ENCODE data around the gene LY6G6C. TPM values are rescaled to one million over a fixed set of nuclear protein-coding genes. Genes with fewer than 3 reads are reported as not detected.

Gene LY6G6C
- total and polyA plus RNA-seq, 2 of the 4 experiments (the other 2 are of a cell fraction), result not detected

DNA sequence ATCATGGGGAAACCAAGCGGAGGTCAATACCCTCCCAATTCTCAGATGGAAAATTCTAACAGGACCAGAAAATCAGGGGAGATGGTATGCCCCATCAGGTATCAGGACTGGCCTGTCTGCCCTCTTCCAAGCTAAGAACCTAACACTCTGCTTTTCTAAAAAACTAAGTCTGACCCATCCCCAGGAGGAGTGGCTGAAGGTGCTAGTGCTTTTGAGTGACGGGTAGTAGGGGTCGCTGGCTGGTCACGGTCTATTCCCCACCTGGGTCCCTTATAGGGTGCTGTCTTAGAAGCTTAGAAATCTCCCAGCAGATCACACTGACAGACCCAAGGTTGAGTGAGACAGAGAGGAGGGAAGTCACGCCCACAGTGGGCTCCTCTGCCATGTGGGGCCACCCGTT lies 28.0 kb downstream of the LY6G6C start:
- H3K4ac ChIP-seq (ENCODE audit: low read depth, low read length), result no peak overlapping the region
- H2AK5ac ChIP-seq (ENCODE audit: low read depth, low read length), result no peak overlapping the region
- H2AK9ac ChIP-seq (replicated peaks; ENCODE audit: low read depth, low read length, poor library complexity), result no peak overlapping the region
- no peaks in the 10 kb centered on the region for H3K27me3 ChIP-seq (ENCODE audit: control insufficient read depth, insufficient read depth, low read length)
- ChIA-PET POLR2A (ENCODE audit: unreplicated experiment) (no interaction called here), CTCF (no interaction called here)
- no TSS peak for BruUV-seq (replicated peaks)
- H4K91ac ChIP-seq (ENCODE audit: insufficient read depth, low read depth, low read length), result no peak overlapping the region
- H3K9me1 ChIP-seq (ENCODE audit: insufficient read depth, low read length), result no peaks in the 10 kb centered on the region
- 0 out of 2 replicates have a peak, but pooled peaks cover 4% of the 10 kb centered on the region for H4K20me1 ChIP-seq (ENCODE audit: insufficient read depth, low read length)
- no peak overlapping the region for H2BK120ac ChIP-seq (ENCODE audit: low read depth, low read length)
- DNase-seq (no peak), ATAC-seq (ENCODE audit: low read depth) (no peak)
- H4K8ac ChIP-seq (ENCODE audit: low read depth in 2 of 2, low read length in 2 of 2), result no peak overlapping the region
- H3K9ac ChIP-seq (ENCODE audit: low read depth, low read length), result no peak overlapping the region
- H3K18ac ChIP-seq (ENCODE audit: low read depth, low read length), result no peak overlapping the region
- H2BK20ac ChIP-seq (ENCODE audit: low read depth, low read length), result no peak overlapping the region
- H3K56ac ChIP-seq (ENCODE audit: extremely low read depth, insufficient read depth, low read length), result no peak overlapping the region
- WGBS, 2 experiments (ENCODE audit: extremely low coverage in 2 of 2, insufficient read length in 1 of 2), result 83% methylated on average over 1 of the region's 6 CpGs; no CpG with 5 or more reads in 1 of the 2 experiments
- intact Hi-C loops (cut with micrococcal nuclease) (no loop called here), dilution Hi-C loops (cut with HindIII; ENCODE audit: low sequenced_read_pairs, unreplicated experiment) (no loop called here), in situ Hi-C loops (cut with MboI; ENCODE audit: low sequenced_read_pairs) (no loop called here)
- TF ChIP-seq FOS (IDR thresholded peaks at IDR 0.05; ENCODE audit: low read depth, low read length), result no peak
- TF ChIP-seq RFX5 (IDR thresholded peaks at IDR 0.05; ENCODE audit: low read depth, low read length), result no peak
- TF ChIP-seq, protein P1, sequence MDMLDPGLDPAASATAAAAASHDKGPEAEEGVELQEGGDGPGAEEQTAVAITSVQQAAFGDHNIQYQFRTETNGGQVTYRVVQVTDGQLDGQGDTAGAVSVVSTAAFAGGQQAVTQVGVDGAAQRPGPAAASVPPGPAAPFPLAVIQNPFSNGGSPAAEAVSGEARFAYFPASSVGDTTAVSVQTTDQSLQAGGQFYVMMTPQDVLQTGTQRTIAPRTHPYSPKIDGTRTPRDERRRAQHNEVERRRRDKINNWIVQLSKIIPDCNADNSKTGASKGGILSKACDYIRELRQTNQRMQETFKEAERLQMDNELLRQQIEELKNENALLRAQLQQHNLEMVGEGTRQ (IDR thresholded peaks at IDR 0.05; ENCODE audit: low read depth, low read length), result no peak
- TF ChIP-seq MAFK (IDR thresholded peaks at IDR 0.05; ENCODE audit: low read depth, low read length), result no peak
- TF ChIP-seq, protein P2, sequence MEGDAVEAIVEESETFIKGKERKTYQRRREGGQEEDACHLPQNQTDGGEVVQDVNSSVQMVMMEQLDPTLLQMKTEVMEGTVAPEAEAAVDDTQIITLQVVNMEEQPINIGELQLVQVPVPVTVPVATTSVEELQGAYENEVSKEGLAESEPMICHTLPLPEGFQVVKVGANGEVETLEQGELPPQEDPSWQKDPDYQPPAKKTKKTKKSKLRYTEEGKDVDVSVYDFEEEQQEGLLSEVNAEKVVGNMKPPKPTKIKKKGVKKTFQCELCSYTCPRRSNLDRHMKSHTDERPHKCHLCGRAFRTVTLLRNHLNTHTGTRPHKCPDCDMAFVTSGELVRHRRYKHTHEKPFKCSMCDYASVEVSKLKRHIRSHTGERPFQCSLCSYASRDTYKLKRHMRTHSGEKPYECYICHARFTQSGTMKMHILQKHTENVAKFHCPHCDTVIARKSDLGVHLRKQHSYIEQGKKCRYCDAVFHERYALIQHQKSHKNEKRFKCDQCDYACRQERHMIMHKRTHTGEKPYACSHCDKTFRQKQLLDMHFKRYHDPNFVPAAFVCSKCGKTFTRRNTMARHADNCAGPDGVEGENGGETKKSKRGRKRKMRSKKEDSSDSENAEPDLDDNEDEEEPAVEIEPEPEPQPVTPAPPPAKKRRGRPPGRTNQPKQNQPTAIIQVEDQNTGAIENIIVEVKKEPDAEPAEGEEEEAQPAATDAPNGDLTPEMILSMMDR (conservative IDR thresholded peaks at IDR 0.05; ENCODE audit: low read depth, low read length), result no peak
- TF ChIP-seq POLR2A (IDR thresholded peaks at IDR 0.05; ENCODE audit: low read depth, low read length), result no peak
- TF ChIP-seq RAD21 (IDR thresholded peaks at IDR 0.05; ENCODE audit: low read length), result no peak
- no peak overlapping the region for H2BK5ac ChIP-seq (ENCODE audit: low read depth, low read length, poor library complexity, severe bottlenecking)
- peaks cover 63% of the 10 kb centered on the region for H3K36me3 ChIP-seq (ENCODE audit: control insufficient read depth, insufficient read depth, low read length)
- H3K23ac ChIP-seq (ENCODE audit: low read depth, low read length), result no peak overlapping the region
- H3K4me3 ChIP-seq (ENCODE audit: insufficient read depth, low read depth, low read length), result no peak overlapping the region
- no peaks in the 10 kb centered on the region for H3K4me1 ChIP-seq (ENCODE audit: control insufficient read depth, insufficient read depth, low read length)
- H3K14ac ChIP-seq (replicated peaks; ENCODE audit: low read depth, low read length), result no peak overlapping the region
- no peak overlapping the region for H2AFZ ChIP-seq (replicated peaks; ENCODE audit: low read length, poor library complexity)
- no peak overlapping the region for H3K4me2 ChIP-seq (ENCODE audit: low read depth, low read length)
- H3K9me3 ChIP-seq (ENCODE audit: control insufficient read depth, insufficient read depth, low read length), result no peaks in the 10 kb centered on the region
- H3K27ac ChIP-seq (ENCODE audit: insufficient read depth, low read length), result no peak overlapping the region
- no peak overlapping the region for H2BK15ac ChIP-seq (ENCODE audit: low read depth, low read length)
- no peak overlapping the region for H4K5ac ChIP-seq (ENCODE audit: low read depth, low read length)
- H3K79me1 ChIP-seq (ENCODE audit: low read depth in 1 of 2, low read length in 2 of 2), result peaks cover 4 to 19% of the 10 kb centered on the region in 2 experiments; a peak in 3 of 4 replicates
